GM19193 (cell line): ENCODE results near the gene TMEM82.

Source experiments
- POLR2A ChIP-seq: IDR thresholded peaks from 4 replicates; pipeline ENCODE4 v1.6.1; 2011; ENCODE audit not compliant: insufficient read depth, insufficient read length; ENCODE audit errors: extremely low read depth

Gene TMEM82

GRCh38 chr1:15757575-15758342 lies 15.5 kb downstream of the TMEM82 start:
- no peak for TF ChIP-seq POLR2A

- TF ChIP-seq POLR2A = no peak
Observed at GRCh38 chr1:15758343-15758931, 16.1 kb downstream of the TMEM82 start, which contains the start of gene FBLIM1. TSS of gene FBLIM1 (plus strand) at chr1:15758795. CDS start at chr1:15764984, 6,189 bp downstream.

- TF ChIP-seq POLR2A = no peak
Observed at GRCh38 chr1:15758953-15759661, 16.8 kb downstream of the TMEM82 start.

GRCh38 chr1:15760520-15761211 lies 18.4 kb downstream of the TMEM82 start:
- TF ChIP-seq POLR2A = no peak

- no peak for TF ChIP-seq POLR2A
Observed at GRCh38 chr1:15761366-15762128, 19.2 kb downstream of the TMEM82 start.

- no peak for TF ChIP-seq POLR2A
Observed at GRCh38 chr1:15762546-15762945, 20.2 kb downstream of the TMEM82 start.

- no peak for TF ChIP-seq POLR2A
Observed at GRCh38 chr1:15764269-15764764, 22.0 kb downstream of the TMEM82 start.

GRCh38 chr1:15764890-15765289 lies 22.6 kb downstream of the TMEM82 start:
- TF ChIP-seq POLR2A = no peak

- no peak for TF ChIP-seq POLR2A
Observed at GRCh38 chr1:15765495-15766194, 23.3 kb downstream of the TMEM82 start.

- TF ChIP-seq POLR2A = no peak
Observed at GRCh38 chr1:15767941-15768340, 25.6 kb downstream of the TMEM82 start.

- TF ChIP-seq POLR2A = no peak
Observed at GRCh38 chr1:15768388-15768787, 26.1 kb downstream of the TMEM82 start.

- TF ChIP-seq POLR2A = no peak
Observed at GRCh38 chr1:15770313-15770962, 28.1 kb downstream of the TMEM82 start.
